Effector CD8-positive, alpha-beta T cell (primary cell): ENCODE measurements around the gene PDGFC.

Source experiments
- DNase-seq: peaks from one replicate; lab custom pipeline; 2025; lab: John Stamatoyannopoulos, UW

The PDGFC gene

DNA sequence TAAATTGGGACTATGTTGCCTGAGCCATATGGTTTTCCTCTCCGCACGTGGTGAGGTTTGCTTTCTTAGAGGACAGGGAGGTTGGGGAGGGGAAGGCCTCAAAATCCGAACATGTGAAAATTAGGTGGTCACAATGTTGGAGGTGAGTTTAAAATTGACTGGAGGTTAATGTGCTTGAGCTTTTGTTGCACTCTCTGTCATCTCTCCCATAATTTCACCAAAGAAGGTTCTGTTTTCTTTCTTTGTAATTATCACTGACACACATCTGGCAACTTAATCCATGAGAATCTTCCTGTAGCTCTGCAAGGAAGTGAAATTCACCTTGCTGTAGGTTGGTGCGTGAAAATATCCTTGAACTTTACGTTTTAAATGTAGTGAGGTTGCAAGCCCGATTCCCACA lies 225.5 kb downstream of the PDGFC start:
- no peak for DNase-seq

DNA sequence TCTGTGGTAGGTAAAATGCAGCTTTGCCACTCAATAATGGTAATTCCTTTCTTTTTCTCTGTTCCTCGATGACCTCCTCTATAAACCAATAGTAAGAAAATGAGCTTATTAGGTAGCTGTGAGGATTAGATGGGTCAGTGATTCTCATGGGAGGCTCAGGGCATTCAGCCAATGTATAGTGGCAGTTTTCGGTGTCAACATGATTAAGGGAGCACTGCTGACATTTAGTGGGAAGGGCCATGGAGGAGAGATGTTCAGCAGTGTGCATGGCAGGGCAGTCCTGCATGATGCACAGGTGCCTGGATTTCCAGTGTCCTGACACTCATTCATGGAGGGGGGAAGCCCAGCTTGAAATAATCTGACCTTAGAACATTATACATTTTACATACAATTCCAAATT lies 232.8 kb downstream of the PDGFC start:
- no peak for DNase-seq

DNA sequence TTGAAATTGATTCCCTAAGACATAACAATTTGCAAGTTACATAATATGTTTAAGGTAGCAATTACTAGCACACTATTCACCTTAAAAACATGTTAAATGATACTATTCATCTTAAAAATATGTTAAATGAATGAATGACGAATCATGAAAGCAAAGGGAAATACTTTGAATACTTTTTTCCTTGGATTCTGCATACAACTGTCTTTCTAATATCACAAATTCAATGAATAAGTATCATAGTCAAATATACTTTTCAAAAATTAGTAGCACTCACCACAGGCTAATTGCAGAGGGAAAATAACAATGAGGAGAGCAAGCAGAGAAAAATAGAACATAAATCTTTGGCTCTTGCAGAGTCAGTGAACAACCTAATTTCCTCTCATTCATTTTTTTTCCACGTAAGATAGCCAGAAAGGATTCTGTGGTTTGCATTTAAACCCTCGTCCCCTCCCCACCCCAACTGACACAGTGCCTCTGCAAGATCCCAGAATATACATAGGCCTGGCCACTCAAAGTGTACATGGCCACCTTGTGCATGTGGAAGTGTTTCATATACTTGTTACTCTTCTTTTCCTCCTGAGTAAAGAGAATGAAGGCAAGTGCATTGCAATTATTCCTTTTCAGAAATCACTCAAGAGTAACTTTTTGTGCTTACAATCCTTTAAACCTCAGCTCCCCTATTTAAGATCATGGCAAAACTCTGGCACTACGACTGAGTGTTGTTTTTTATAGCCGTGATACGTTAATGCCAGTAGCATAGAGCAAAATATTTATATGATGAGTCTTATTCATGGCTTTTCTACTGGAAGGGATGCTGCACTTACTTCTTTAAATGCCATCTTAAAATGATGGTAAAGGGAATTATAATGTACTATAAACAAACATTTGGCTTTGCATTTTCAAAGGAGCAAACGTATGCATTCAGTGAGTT lies 236.4 kb downstream of the PDGFC start:
- DNase-seq = no peak

DNA sequence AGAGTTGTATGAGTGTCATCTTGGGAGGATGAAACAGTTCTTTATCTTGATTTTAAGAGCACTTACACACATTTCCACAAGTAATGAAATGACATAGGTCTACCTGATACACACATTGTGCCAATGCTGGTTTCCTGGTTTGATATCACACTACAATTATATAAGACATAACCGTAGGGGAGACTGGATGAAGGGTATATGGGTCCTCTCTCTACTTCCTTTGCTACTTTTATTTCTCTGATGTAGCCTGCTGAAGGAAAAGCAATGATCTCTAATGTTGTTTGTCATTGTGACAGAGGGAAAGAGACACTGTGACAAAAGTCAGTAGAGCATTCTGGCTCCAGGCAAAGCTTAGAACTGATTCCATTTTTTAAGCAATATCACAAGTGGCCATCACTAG lies 238.0 kb downstream of the PDGFC start:
- no peak for DNase-seq

DNA sequence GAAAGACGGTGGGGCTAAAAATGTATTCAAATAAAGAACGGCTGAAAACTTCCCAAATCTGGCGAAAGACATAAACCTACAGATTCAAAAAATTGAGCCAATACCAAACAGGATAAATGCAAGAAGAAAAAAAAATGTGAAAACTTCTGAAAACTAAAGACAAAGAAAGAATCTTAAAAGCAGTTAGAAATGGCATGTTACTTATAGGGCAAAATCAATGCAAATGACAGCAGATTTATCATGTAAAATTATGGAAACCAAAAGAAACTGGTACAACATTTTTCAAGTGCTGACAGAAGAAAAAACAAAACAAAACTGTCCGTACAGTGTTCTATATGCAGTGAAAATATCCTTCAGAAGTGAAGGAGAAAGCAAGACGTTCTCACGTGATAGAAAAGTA lies 239.0 kb downstream of the PDGFC start:
- no peak for DNase-seq

DNA sequence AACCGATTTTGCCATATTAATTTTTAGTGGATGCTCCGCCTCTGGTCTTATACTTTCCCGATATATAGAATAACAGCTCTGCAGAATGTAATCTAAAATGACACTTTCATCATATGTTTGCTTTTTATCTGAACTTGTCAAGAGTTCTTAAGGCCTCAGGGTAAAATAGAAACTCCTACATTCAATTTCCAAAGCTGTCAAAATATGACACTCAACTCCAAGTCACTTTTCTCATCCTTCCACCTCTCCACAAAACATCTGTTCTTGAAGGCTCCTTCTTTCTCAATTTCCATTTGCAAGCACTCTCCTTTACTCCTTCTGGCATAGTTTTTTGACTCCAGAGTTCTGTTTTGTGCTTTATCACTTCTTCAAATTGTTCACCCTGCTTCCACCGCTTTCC lies 242.2 kb downstream of the PDGFC start:
- DNase-seq = no peak

DNA sequence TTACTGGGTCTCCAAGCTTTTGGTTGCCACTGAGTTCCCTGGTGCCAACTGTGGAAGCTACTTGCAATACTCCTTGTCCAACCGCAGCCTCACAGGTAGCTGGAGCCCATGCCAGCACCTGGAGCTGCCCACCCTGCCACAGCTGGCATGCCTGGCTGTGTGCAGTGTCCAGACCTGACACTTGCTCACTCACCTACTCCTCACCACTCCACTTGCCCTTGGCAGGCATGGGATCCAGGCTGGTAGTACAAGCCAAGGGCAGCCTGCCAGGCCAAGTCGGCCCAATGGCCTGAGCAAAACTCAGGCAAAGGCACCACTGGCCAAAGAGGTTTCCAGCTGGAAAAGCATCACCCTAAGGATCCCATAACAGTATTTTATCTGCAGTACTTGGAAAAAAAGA lies 246.3 kb downstream of the PDGFC start:
- DNase-seq = no peak

DNA sequence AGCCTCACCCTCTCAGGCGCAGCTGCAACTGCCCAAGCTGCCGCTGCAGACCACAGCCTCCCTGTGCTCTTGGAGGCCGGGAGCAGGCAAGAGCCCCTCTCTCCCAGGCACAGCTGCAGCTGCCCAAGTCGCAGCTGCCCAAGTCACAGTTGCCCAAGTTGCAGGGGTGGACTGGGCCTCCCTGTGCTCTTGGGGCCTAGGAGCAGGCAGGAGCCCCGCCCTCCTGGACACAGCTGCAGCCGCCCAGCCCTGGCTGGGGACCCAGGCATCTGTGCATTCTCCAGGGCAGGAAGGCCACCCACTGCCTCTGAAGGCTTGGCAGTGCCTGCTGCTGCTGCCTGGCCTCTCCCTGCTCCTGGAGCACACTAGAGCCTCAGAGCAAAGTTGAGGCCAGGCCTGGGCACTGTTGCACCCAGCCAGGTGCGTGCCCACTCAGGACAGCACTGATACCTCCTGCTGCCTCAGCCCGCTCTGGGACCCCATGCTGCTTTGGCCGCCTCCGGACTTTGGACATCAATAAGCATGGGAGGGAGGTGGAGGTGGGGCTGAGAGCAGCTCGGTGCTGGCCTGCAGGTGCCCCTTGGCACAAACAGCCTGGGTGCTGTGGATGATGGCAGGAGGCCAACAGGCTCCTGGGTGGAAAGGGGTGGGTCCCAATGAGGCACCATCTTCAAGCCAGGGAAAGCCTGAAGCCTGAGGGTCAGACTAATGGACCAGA lies 247.5 kb downstream of the PDGFC start:
- no peak for DNase-seq

DNA sequence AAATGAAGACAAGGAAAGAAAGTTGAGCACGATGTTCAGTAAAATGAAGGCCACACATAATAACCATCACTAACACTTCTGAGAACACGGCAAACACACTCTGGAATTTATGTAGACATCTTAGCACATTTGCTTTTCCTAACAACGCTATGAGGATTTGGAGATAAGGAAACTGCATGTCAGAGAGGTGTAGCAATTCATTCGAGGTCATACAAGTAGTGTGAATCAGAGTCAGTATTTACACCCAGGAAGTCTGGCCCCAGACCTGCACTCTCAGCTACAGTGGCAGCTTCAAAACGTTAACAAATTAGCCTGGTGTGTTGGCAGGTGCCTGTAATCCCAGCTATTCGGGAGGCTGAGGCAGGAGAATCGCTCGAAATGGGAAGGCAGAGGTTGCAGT lies 253.4 kb downstream of the PDGFC start:
- DNase-seq = no peak

DNA sequence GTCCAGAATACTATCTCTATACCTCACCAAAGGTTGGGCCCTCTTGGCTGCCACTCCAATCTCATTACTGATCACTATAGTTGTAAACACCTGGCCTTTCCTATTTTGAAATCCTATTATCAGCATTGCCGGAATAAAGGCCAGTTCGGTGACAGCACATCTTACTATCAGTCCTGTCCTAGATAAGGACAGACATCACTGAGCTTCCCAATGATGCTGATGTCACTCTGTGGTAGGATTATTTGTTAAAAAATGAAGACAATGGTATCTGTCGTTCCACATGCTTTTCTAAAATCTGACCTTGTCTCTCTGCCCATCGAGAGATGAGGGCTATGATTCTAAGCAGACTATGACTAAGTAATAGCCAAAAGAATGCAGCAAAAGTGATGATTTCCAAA lies 260.4 kb downstream of the PDGFC start:
- DNase-seq = no peak
